SU-DHL-6 (cell line): ENCODE measurements around the gene CERS1.
A peak's percentile ranks its signal among the peaks of the same experiment; 100 is the strongest.

ENCODE experiments used
- H2AFZ ChIP-seq: fragments of 200-600 bp; sonication (generic); 2 replicates; pipeline ENCODE4 v1.6.1; 2014; ENCODE audit warnings: low read depth, mild to moderate bottlenecking, moderate library complexity, mixed read lengths, antibody characterized with exemption, low read length; ENCODE audit not compliant: severe bottlenecking
- H3F3A ChIP-seq: fragments of 200-600 bp; shearing (Covaris generic); 2 replicates; pipeline ENCODE4 v1.6.0; 2016; ENCODE audit warnings: antibody characterized with exemption, mild to moderate bottlenecking; ENCODE audit not compliant: insufficient read depth
- H3K27ac ChIP-seq: fragments of 200-600 bp; sonication (generic); 2 replicates; pipeline ENCODE4 v1.5.1; 2016; ENCODE audit warnings: low read depth, mild to moderate bottlenecking, low read length, moderate library complexity, mixed read lengths
- H3K27me3 ChIP-seq: fragments of 200-600 bp; sonication (generic), shearing (Covaris generic); 2 replicates; pipeline ENCODE4 v1.6.0; 2014; ENCODE audit warnings: mild to moderate bottlenecking, low read length
- H3K36me3 ChIP-seq: fragments of 200-600 bp; sonication (generic); 2 replicates; pipeline ENCODE4 v1.6.1; 2014; ENCODE audit warnings: mild to moderate bottlenecking, low read length, mixed read lengths
- H3K4me2 ChIP-seq: fragments of 300-600, 200-600 bp; shearing (Covaris generic), sonication (generic); 2 replicates; pipeline ENCODE4 v1.6.0; 2014; ENCODE audit warnings: low read length, low read depth, mild to moderate bottlenecking; ENCODE audit not compliant: poor library complexity, severe bottlenecking
- H3K4me3 ChIP-seq: fragments of 200-600 bp; sonication (generic); 2 replicates; pipeline ENCODE4 v1.5.1; 2014; ENCODE audit warnings: antibody characterized with exemption, low read length, mild to moderate bottlenecking, mixed read lengths; ENCODE audit not compliant: insufficient read depth, poor library complexity, severe bottlenecking
- H3K79me2 ChIP-seq: fragments of 200-600 bp; sonication (generic); 2 replicates; pipeline ENCODE4 v1.6.1; 2014; ENCODE audit warnings: mild to moderate bottlenecking, low read length, moderate library complexity; ENCODE audit not compliant: insufficient read depth
- H3K9ac ChIP-seq: fragments of 200-600 bp; sonication (generic); 2 replicates; pipeline ENCODE4 v1.7.0; 2014; ENCODE audit warnings: mild to moderate bottlenecking, low read length
- H3K9me2 ChIP-seq: fragments of 200-600 bp; sonication (generic); replicated peaks from 2 replicates; pipeline ENCODE4 v1.6.1; 2014; ENCODE audit warnings: low read length; ENCODE audit not compliant: insufficient read depth
- H3K9me3 ChIP-seq: fragments of 200-600 bp; sonication (generic); 2 replicates; pipeline ENCODE4 v1.6.1; 2014; ENCODE audit warnings: low read length, mixed read lengths; ENCODE audit not compliant: insufficient read depth
- H4K20me1 ChIP-seq: fragments of 200-600 bp; sonication (generic); 2 replicates; pipeline ENCODE4 v1.6.1; 2014; ENCODE audit warnings: low read depth, mild to moderate bottlenecking, antibody characterized with exemption, low read length, moderate library complexity, mixed read lengths
- EZH2phosphoT487 ChIP-seq: fragments of 200-600 bp; sonication (generic), shearing (Covaris generic); conservative IDR thresholded peaks from 2 replicates; pipeline ENCODE4 v1.6.1; 2018; ENCODE audit warnings: mild to moderate bottlenecking, antibody characterized with exemption, low read length, moderate library complexity, mixed read lengths
- TF ChIP-seq, protein P1 (sequence below): fragments of 200-600 bp; sonication (generic); IDR thresholded peaks from one replicate; pipeline ENCODE4 v1.5.1; 2017; ENCODE audit warnings: antibody characterized with exemption, mild to moderate bottlenecking, low read length, moderate library complexity; ENCODE audit not compliant: insufficient read depth, poor library complexity, severe bottlenecking

CERS1 gene

DNA sequence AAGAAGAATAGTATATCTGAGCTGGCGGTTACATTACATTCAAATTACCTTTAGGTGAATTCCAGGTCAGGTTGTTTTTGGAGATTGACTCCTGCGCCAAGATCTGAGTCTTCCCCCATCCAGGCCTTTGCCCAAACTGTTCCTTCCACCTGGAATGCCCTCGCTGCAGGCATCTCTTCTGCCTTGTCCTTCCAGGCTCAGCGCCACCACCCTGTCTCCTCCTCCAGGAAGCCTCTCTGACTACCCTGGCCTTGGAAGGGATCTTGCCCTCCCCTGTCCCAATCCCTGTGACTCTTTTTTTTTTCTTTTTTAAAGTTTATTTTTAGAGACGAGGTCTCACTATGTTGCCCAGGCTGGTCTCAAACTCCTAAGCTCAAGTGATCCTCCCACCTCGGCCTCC is 46.7 kb upstream of the CERS1 start:
- H3K9me2 ChIP-seq, result no peaks in the 10 kb centered on the region
- no peaks in the 10 kb centered on the region for H3K9me3 ChIP-seq
- H3K36me3 ChIP-seq, result no peaks in the 10 kb centered on the region
- no peak overlapping the region for H3K4me3 ChIP-seq
- H3F3A ChIP-seq, result peaks cover 22% of the 10 kb centered on the region
- no peak overlapping the region for H3K4me2 ChIP-seq
- no peak overlapping the region for H2AFZ ChIP-seq
- H3K79me2 ChIP-seq, result peaks cover 13% of the 10 kb centered on the region
- H3K27ac ChIP-seq, result no peak overlapping the region
- TF ChIP-seq, protein P1, sequence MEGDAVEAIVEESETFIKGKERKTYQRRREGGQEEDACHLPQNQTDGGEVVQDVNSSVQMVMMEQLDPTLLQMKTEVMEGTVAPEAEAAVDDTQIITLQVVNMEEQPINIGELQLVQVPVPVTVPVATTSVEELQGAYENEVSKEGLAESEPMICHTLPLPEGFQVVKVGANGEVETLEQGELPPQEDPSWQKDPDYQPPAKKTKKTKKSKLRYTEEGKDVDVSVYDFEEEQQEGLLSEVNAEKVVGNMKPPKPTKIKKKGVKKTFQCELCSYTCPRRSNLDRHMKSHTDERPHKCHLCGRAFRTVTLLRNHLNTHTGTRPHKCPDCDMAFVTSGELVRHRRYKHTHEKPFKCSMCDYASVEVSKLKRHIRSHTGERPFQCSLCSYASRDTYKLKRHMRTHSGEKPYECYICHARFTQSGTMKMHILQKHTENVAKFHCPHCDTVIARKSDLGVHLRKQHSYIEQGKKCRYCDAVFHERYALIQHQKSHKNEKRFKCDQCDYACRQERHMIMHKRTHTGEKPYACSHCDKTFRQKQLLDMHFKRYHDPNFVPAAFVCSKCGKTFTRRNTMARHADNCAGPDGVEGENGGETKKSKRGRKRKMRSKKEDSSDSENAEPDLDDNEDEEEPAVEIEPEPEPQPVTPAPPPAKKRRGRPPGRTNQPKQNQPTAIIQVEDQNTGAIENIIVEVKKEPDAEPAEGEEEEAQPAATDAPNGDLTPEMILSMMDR, result no peak
- no peak for TF ChIP-seq EZH2phosphoT487
- no peaks in the 10 kb centered on the region for H3K27me3 ChIP-seq
- no peak overlapping the region for H3K9ac ChIP-seq
- H4K20me1 ChIP-seq, result no peaks in the 10 kb centered on the region

- no peak overlapping the region for H3K27ac ChIP-seq
- H3K9ac ChIP-seq, result no peak overlapping the region
- no peak overlapping the region for H3K4me3 ChIP-seq
- H3K36me3 ChIP-seq, result no peaks in the 10 kb centered on the region
- no peak overlapping the region for H2AFZ ChIP-seq
- TF ChIP-seq, protein P1, result no peak
- no peak for TF ChIP-seq EZH2phosphoT487
- H3K27me3 ChIP-seq, result no peaks in the 10 kb centered on the region
- peaks cover 21% of the 10 kb centered on the region for H3F3A ChIP-seq
- no peaks in the 10 kb centered on the region for H4K20me1 ChIP-seq
- H3K9me3 ChIP-seq, result no peaks in the 10 kb centered on the region
- H3K4me2 ChIP-seq, result no peak overlapping the region
- no peaks in the 10 kb centered on the region for H3K9me2 ChIP-seq
- H3K79me2 ChIP-seq, result peaks cover 13% of the 10 kb centered on the region
These were observed 45.8 kb upstream of the CERS1 start for GRCh38 chr19:18941628-18942354.

DNA sequence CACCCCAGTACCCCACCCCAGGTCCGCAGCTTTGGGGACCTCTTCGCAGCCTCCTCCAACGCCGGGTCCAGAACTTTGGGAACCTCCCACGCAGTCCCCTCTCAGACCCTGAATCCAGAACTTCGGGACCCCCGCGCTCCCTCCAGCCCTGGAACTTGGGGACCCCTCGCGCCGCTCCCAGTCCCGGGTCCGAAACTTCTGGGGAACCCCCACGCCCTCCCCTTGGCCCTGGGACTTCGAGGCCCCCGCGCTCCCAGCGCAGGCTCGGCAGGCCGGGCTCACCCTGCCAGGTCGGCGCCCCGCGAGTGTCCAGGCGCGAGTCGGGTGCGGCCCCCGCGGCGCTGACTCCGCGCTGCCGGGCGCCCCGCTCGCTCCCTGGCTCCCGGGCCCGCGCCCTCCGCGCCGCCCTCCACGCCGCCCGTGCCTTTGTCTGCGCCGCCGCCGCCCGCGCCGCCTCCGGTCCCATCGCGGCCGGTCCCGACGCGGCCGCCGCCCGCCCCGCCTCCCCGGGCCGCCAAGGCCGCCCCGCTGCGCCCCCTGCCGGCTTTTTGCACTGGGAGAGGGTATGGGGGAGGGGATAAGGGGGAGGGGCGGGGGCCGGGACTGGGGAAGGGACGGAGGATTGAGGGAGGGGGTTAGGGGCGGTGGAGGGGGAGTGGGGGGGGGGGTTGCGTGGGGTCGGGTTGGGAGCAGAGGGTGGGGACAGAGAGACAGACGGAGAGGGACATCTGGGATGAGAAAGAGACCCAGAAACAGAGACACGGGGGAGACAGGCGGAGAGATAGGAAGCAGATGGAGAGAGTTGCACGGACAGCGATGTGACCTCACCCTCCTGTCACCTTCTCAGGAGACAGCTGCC is 45.0 kb upstream of the CERS1 start, which contains the start of gene HOMER3:
HOMER3 (minus strand) TSS at position 449 of the 859 bp plus-strand sequence. CDS start 2,235 bp downstream, outside the sequence.
- Histone ChIP-seq H2AFZ (peak within 1 kb of the TSS; percentile 52), H3K27me3 (no peaks in the 10 kb centered on the region), H4K20me1 (no peaks in the 10 kb centered on the region), H3K4me3 (peak within 1 kb of the TSS; percentile 84), H3K9me3 (no peaks in the 10 kb centered on the region), H3K4me2 (peak within 1 kb of the TSS; percentile 82), H3K27ac (peak within 1 kb of the TSS; percentile 50), H3K9ac (peak within 1 kb of the TSS; percentile 88), H3K9me2 (no peaks in the 10 kb centered on the region), H3K79me2 (peaks cover 13% of the 10 kb centered on the region), H3K36me3 (no peaks in the 10 kb centered on the region), H3F3A (peaks cover 13% of the 10 kb centered on the region)
- no peak for TF ChIP-seq EZH2phosphoT487
- TF ChIP-seq, protein P1, result no peak
